Common myeloid progenitor, CD34-positive (primary cell): ENCODE measurements around the gene FCAR.
"Not testable (repeated sequence)": the region's sequence is repeated elsewhere in the genome, so short reads cannot be mapped to it uniquely, and the experiment has no call there.

Experiments
- CTCF ChIA-PET: fragments of 350-600 bp; sonication (Branson Sonifier 250); formaldehyde crosslinking; loops from one replicate; lab custom pipeline; 2021; ENCODE audit warnings: antibody characterized with exemption; lab: Charles Lee
- POLR2A ChIA-PET: fragments of 350-600 bp; sonication (Branson Sonifier 250); formaldehyde crosslinking; loops from one replicate; lab custom pipeline; 2021; ENCODE audit warnings: antibody characterized with exemption; lab: Charles Lee
- DNase-seq, 3 donors: peaks; one replicate each; pipeline versions ENCODE4 v3.0.0 to v3.0.0-alpha.2; 2013
- H3K27ac ChIP-seq, 2 experiments: 1 replicate in 1 of 2; 2 replicates in 1 of 2; pipeline ENCODE4 v1.7.0; 2013; ENCODE audit warnings: inconsistent platforms in 2 of 2, low read length in 2 of 2, mild to moderate bottlenecking in 2 of 2, low read depth in 1 of 2, moderate library complexity in 1 of 2; ENCODE audit not compliant: severe bottlenecking in 2 of 2, insufficient read depth in 1 of 2, poor library complexity in 1 of 2
- H3K27me3 ChIP-seq, 5 experiments: replicated peaks in 2 of 5; 1 replicate in 3 of 5; 2 replicates in 2 of 5; pipeline versions ENCODE4 v1.6.1 to v1.7.0; 2013; ENCODE audit warnings: low read length in 4 of 5, mild to moderate bottlenecking in 2 of 5, moderate library complexity in 2 of 5, inconsistent platforms in 1 of 5; ENCODE audit not compliant: insufficient read depth in 5 of 5, control insufficient read depth in 4 of 5
- H3K36me3 ChIP-seq, 4 experiments: 1 replicate in 2 of 4; 2 replicates in 2 of 4; pipeline versions ENCODE4 v1.6.1 to v1.7.0; 2013; ENCODE audit warnings: low read length in 3 of 4, control low read depth in 1 of 4, mild to moderate bottlenecking in 1 of 4; ENCODE audit not compliant: control insufficient read depth in 4 of 4, insufficient read depth in 4 of 4
- H3K4me1 ChIP-seq, 4 experiments: 1 replicate in 3 of 4; 2 replicates in 1 of 4; pipeline versions ENCODE4 v1.6.1 to v1.7.1; 2013; ENCODE audit warnings: low read length in 3 of 4, mild to moderate bottlenecking in 3 of 4, control low read depth in 1 of 4, inconsistent platforms in 1 of 4, moderate library complexity in 1 of 4; ENCODE audit not compliant: control insufficient read depth in 4 of 4, insufficient read depth in 4 of 4; ENCODE audit errors: control extremely low read depth in 1 of 4
- H3K4me3 ChIP-seq, 7 experiments: 1 replicate in 4 of 7; 2 replicates in 3 of 7; pipeline versions ENCODE4 v1.5.1 to v1.7.0; 2013; ENCODE audit warnings: mild to moderate bottlenecking in 7 of 7, low read length in 6 of 7, moderate library complexity in 6 of 7, inconsistent platforms in 2 of 7, low read depth in 2 of 7, control low read depth in 1 of 7; ENCODE audit not compliant: insufficient read depth in 4 of 7, control insufficient read depth in 1 of 7; ENCODE audit errors: extremely low read depth in 1 of 7
- H3K9me3 ChIP-seq, 5 experiments: 1 replicate in 4 of 5; 2 replicates in 1 of 5; pipeline versions ENCODE4 v1.6.1 to v1.7.1; 2013; ENCODE audit warnings: low read length in 4 of 5, mild to moderate bottlenecking in 2 of 5, inconsistent platforms in 1 of 5, low read depth in 1 of 5, moderate library complexity in 1 of 5; ENCODE audit not compliant: control insufficient read depth in 4 of 5, insufficient read depth in 2 of 5; ENCODE audit errors: control extremely low read depth in 1 of 5
- WGBS: methylation state at CpG from one replicate; pipeline ENCODE4 v1.1.5; 2013; ENCODE audit not compliant: insufficient coverage; 5-methylcytosine and 5-hydroxymethylcytosine counted together

The FCAR gene

GRCh38 chr19:54888239-54888638 is 14.2 kb downstream of the FCAR start:
- Histone ChIP-seq H3K36me3 (no peaks in the 10 kb centered on the region), H3K9me3 (no peaks in the 10 kb centered on the region), H3K27me3 (no peaks in the 10 kb centered on the region), H3K27ac (no peak overlapping the region), H3K4me1 (peaks cover 0 to 2% (median under 1%) of the 10 kb centered on the region in 4 experiments), H3K4me3 (no peak overlapping the region)
- POLR2A ChIA-PET, result no interaction called here
- no peak for DNase-seq
- CTCF ChIA-PET, result interaction anchor here (1.1 kb wide), 1 partner anchor 30 kb away, joined by 3 read pairs; no protein-coding TSS in a partner anchor
- WGBS, result 100% methylated on average over 9 of the region's 10 CpGs

GRCh38 chr19:54889566-54889965 is 15.5 kb downstream of the FCAR start:
- no peak for DNase-seq
- ChIA-PET POLR2A (no interaction called here), CTCF (interaction anchor here (0.7 to 1.5 kb wide), 2 partner anchors 9 to 450 kb away, joined by 3 to 4 read pairs; no protein-coding TSS in a partner anchor)
- H3K27me3 ChIP-seq, result no peaks in the 10 kb centered on the region
- WGBS, result 98% methylated on average over 11 of the region's 11 CpGs
- no peaks in the 10 kb centered on the region for H3K4me1 ChIP-seq
- H3K27ac ChIP-seq, result no peak overlapping the region
- H3K4me3 ChIP-seq, result no peak overlapping the region
- no peaks in the 10 kb centered on the region for H3K36me3 ChIP-seq
- no peaks in the 10 kb centered on the region for H3K9me3 ChIP-seq

GRCh38 chr19:54893406-54893805 is 19.4 kb downstream of the FCAR start:
- Histone ChIP-seq H3K36me3 (no peaks in the 10 kb centered on the region), H3K4me3 (no peak overlapping the region), H3K9me3 (no peaks in the 10 kb centered on the region), H3K27me3 (no peaks in the 10 kb centered on the region), H3K4me1 (no peaks in the 10 kb centered on the region), H3K27ac (no peak overlapping the region)
- DNase-seq, result no peak
- ChIA-PET POLR2A (no interaction called here), CTCF (interaction anchor here (0.6 to 1.9 kb wide), 3 partner anchors 12 to 239 kb away, joined by 3 to 5 read pairs (median 4); no protein-coding TSS in a partner anchor)
- WGBS, result 89% methylated on average over 7 of the region's 7 CpGs

GRCh38 chr19:54894106-54894505 is 20.1 kb downstream of the FCAR start:
- H3K27me3 ChIP-seq, H3K27ac ChIP-seq, DNase-seq, H3K4me3 ChIP-seq, H3K36me3 ChIP-seq, H3K9me3 ChIP-seq, H3K4me1 ChIP-seq, POLR2A ChIA-PET: not testable (repeated sequence)
- CTCF ChIA-PET, result interaction anchor here (1.9 kb wide), 1 partner anchor 13 kb away, joined by 5 read pairs; no protein-coding TSS in a partner anchor
- WGBS, result 97% methylated on average over 10 of the region's 16 CpGs

- WGBS, result 100% methylated on average over 2 of the region's 2 CpGs
- H3K27me3 ChIP-seq, result no peaks in the 10 kb centered on the region
Observed at GRCh38 chr19:54896036-54896435, 22.0 kb downstream of the FCAR start.

GRCh38 chr19:54898685-54899084 is 24.6 kb downstream of the FCAR start:
- CTCF ChIA-PET, result not testable (repeated sequence)
- WGBS, result 80% methylated on average over 3 of the region's 7 CpGs

More at GRCh38 chr19:54896036-54896435, 22.0 kb downstream of the FCAR start:
- ChIA-PET POLR2A (no interaction called here), CTCF (no interaction called here)
- H3K4me1 ChIP-seq, result no peaks in the 10 kb centered on the region
- H3K4me3 ChIP-seq, result no peak overlapping the region
- H3K27ac ChIP-seq, result no peak overlapping the region
- DNase-seq, result no peak
- H3K36me3 ChIP-seq, result no peaks in the 10 kb centered on the region
- H3K9me3 ChIP-seq, result no peaks in the 10 kb centered on the region

GRCh38 chr19:54899646-54900045 is 25.6 kb downstream of the FCAR start:
- H3K27ac ChIP-seq, DNase-seq, POLR2A ChIA-PET, H3K4me1 ChIP-seq, H3K9me3 ChIP-seq, H3K36me3 ChIP-seq, H3K27me3 ChIP-seq, CTCF ChIA-PET, H3K4me3 ChIP-seq: not testable (repeated sequence)
- 92% methylated on average over 8 of the region's 9 CpGs for WGBS

More at GRCh38 chr19:54898685-54899084, 24.6 kb downstream of the FCAR start:
- H3K36me3 ChIP-seq, DNase-seq, H3K27ac ChIP-seq, H3K27me3 ChIP-seq, H3K4me1 ChIP-seq, POLR2A ChIA-PET, H3K4me3 ChIP-seq, H3K9me3 ChIP-seq: not testable (repeated sequence)
